Activated T-helper 2 cell treated with anti-CD3 and anti-CD28 coated beads, Interferon-gamma antibody, Interleukin-2, Interleukin-4, amounts not matched to agents 10 μg/mL and 5 μg/mL and 100 μg/mL, durations not matched to agents 14 hours and 24 hours and 36 hours (primary cell): ENCODE data around the gene MIEN1. TPM values are rescaled to one million over a fixed set of nuclear protein-coding genes. Genes with fewer than 3 reads are reported as not detected.
"Not testable (repeated sequence)": the region's sequence is repeated elsewhere in the genome, so short reads cannot be mapped to it uniquely, and the experiment has no call there.

Source experiments
- DNase-seq: peaks from one replicate; pipeline ENCODE4 v3.0.0; 2021; ENCODE audit warnings: low spot score
- H3K27ac Mint-ChIP-seq: one replicate; pipeline ENCODE4 v1.8.0; 2021; ENCODE audit warnings: mixed read lengths
- H3K27me3 Mint-ChIP-seq: one replicate; pipeline ENCODE4 v1.8.0; 2021; ENCODE audit warnings: low read depth, mixed read lengths
- H3K36me3 Mint-ChIP-seq: one replicate; pipeline ENCODE4 v1.8.0; 2021; ENCODE audit warnings: low read depth, mixed read lengths
- H3K4me1 Mint-ChIP-seq: one replicate; pipeline ENCODE4 v1.8.0; 2021; ENCODE audit warnings: low read depth, mixed read lengths
- H3K4me3 Mint-ChIP-seq: one replicate; pipeline ENCODE4 v1.8.0; 2021; ENCODE audit warnings: low read depth, mild to moderate bottlenecking, moderate library complexity, mixed read lengths
- H3K9me3 Mint-ChIP-seq: one replicate; pipeline ENCODE4 v1.8.0; 2021; ENCODE audit warnings: mixed read lengths
- intact Hi-C: fragments of 100-400 bp; cut with micrococcal nuclease; formaldehyde crosslinking; loops from one replicate; pipeline ENCODE4 v1.15.1; 2023
- total RNA-seq: library from RNA; stranded (reverse); gene quantifications from 2 replicates; pipeline ENCODE4 v1.2.3, GENCODE V29; 2022

MIEN1 gene
- total RNA-seq, 1 donor from 2014 or later: 38.8 TPM

DNA sequence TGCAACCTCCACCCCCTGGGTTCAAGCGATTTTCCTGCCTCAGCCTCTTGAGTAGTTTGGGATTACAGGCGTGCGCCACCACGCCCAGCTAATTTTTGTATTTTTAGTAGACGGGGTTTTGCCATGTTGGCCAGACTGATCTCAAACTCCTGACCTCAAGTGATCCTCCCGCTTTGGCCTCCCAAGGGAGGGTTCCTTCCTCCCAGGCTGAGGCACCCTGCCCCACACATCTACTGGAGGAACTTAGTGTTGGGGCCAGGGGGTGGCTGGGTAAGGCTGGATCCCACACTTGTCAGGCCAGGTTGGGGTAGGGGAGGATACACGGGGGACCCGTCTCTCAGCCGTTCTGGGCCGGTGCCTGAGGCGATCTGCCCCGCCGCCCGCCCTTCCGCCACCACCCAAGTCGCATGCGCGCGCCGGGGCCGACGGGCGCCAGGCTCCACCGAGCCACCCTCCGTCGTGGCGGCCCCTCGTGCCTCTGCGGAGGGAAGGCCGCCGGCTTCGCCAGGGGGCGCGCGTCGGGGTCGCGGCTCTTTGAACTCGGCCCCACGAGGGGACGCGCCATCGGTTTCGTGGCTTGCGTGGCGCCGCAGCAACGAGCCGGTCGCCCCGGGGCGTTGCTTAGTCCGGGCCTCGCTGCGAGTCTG, 23.3 kb upstream of the MIEN1 start:
- H3K4me1 Mint-ChIP-seq: peaks cover 49% of the 10 kb centered on the region
- H3K9me3 Mint-ChIP-seq: no peaks in the 10 kb centered on the region
- peak overlapping the region; percentile 80 for H3K4me3 Mint-ChIP-seq
- H3K27ac Mint-ChIP-seq: peak overlapping the region; percentile 88
- intact Hi-C loops: loop anchor here (1.0 to 5.0 kb wide), 5 partner anchors 114 to 229 kb away; partner anchors contain the start of genes LRRC3C, ORMDL3, PSMD3 and STARD3
- H3K36me3 Mint-ChIP-seq: peaks cover 3% of the 10 kb centered on the region
- no peaks in the 10 kb centered on the region for H3K27me3 Mint-ChIP-seq
- no peak for DNase-seq

DNA sequence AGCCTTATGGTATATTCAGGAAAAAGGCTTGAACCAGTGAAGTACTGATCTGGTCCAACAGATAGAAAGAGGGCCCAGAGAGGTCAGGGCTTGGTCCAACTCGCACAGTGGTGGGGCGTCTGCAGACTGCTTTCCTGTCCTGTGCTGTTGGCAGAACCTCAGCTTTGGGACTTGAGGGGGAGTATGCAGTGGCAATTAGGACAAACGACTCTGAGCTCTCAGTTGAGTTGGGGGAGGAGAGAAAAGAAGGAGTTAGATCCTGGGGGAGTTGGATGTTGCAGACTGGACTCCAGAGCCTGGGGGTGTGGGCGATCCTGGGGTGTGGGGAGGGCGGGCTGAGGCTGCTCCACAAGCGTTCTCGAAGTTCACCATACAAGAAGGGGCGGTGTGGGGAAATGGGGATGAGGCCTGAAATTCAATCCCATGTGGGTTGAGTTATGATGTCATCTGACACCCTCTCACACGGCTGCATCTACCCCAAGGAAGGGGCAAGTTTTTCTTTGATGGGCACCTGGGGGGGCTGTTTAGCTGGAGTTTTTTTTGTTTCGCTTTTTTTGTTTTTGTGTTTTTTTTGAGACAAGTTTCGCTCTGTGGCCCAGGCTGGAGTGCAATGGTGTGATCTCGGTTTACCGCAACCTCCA, 22.0 kb upstream of the MIEN1 start:
- Mint-ChIP-seq H3K4me1 (peaks cover 37% of the 10 kb centered on the region), H3K4me3 (peak overlapping the region; percentile 79), H3K9me3 (no peaks in the 10 kb centered on the region), H3K36me3 (no peaks in the 10 kb centered on the region), H3K27me3 (no peaks in the 10 kb centered on the region), H3K27ac (peak overlapping the region; percentile 83)
- DNase-seq: no peak
- intact Hi-C loops: loop anchor here (5.0 kb wide), 3 partner anchors 115 to 230 kb away; partner anchors contain the start of genes LRRC3C, ORMDL3, PSMD3 and STARD3

DNA sequence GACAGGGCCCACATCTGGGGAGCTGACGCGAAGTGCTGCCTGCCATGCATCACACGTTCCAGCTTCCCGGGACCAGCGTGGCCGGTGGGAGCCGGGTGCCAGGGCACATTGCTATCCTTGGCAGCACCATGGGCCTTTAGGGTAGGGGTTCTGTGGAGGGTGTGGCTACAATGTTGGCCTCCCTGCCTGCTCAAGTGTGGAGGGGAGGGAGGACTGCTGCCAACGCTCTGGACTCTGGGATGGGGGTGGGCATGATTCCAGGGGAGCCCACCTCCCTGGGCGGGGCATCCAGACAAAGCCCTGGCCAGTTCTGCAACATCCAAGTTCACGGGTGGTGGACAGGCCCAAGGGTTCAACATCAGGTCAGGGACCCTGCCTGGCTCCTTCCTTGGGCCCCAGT, 21.3 kb upstream of the MIEN1 start:
- Mint-ChIP-seq H3K9me3 (no peaks in the 10 kb centered on the region), H3K27me3 (no peaks in the 10 kb centered on the region), H3K36me3 (no peaks in the 10 kb centered on the region), H3K27ac (peak overlapping the region; percentile 83), H3K4me1 (peaks cover 30% of the 10 kb centered on the region), H3K4me3 (no peak overlapping the region)
- no peak for DNase-seq
- intact Hi-C loops: loop anchor here (5.0 kb wide), 3 partner anchors 114 to 231 kb away; partner anchors contain the start of genes LRRC3C, ORMDL3, PSMD3 and STARD3

DNA sequence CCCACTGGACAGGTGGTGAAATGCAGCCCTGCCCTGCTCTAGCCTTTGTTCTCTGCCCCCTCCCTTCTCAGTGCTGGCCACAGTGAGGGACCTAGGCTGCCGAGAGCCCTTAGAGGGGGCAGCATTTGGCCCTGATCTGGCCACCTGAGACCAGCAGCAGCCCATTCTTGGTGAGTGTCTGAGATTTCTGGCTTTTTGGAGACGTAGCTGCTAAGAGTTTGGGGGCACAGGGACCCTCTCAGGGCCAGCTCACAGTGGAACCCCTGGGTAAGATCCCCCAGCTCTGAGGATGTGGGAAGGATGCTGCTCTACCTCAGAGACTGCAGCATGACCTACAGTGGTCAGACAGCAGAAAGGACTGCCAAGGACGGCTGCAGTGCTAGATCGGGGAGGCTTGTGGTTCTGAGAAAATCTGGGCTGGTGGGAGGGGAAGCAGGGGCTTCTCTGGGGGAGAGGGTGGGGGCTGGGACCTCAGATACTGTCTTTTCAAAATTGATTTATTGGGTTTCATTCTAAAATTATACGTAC, 20.7 kb upstream of the MIEN1 start:
- DNase-seq: no peak
- H3K36me3 Mint-ChIP-seq: no peaks in the 10 kb centered on the region
- peaks cover 26% of the 10 kb centered on the region for H3K4me1 Mint-ChIP-seq
- intact Hi-C loops: loop anchor here (5.0 kb wide), 3 partner anchors 114 to 231 kb away; partner anchors contain the start of genes LRRC3C, ORMDL3, PSMD3 and STARD3
- H3K4me3 Mint-ChIP-seq: no peak overlapping the region
- no peak overlapping the region for H3K27ac Mint-ChIP-seq
- no peaks in the 10 kb centered on the region for H3K27me3 Mint-ChIP-seq
- H3K9me3 Mint-ChIP-seq: no peaks in the 10 kb centered on the region

DNA sequence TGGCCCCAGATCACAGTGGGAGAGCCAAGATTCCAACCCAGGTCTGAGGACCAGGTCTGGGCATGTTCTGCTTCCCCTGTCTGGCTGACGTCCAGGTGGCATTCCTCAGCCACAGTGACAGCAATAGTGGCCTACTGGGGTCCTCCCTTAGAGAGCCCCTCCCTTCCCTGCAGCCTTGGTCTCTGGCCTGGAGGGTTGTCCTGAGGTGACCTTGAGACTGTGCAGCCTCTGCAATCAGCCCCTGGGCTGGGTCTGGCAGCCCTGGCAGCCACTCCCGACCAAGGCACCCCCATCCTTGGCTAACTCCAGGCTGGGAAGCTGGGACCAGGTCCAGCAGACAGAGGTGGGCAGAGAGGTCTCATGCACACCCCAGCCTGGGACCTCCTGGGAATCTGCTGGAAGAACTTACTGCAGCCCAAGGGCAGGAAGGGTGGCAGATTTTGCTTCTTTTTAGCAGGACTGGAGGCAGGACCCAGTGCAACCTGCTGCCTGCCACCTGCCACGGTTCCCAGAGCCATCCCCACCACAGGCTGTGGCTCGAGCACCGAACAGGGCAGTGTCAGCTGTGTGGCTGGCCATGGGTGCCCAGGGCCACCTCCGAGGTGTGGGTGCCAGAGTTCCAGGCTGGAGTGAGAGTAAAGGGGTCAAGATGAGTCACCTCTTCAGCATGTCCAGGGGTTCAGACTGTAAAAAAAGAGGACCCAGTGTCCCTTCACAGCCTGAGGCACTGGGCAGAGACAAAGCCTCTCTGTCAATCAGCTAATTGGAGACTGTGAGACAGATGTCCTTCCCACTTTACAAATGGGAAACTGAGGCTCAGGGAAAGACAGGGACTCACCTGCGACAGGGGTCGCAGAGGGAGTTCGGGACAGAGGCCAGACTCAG, 20.0 kb upstream of the MIEN1 start:
- Mint-ChIP-seq H3K27ac (no peak overlapping the region), H3K4me3 (no peak overlapping the region), H3K36me3 (no peaks in the 10 kb centered on the region), H3K27me3 (no peaks in the 10 kb centered on the region), H3K4me1 (peaks cover 19% of the 10 kb centered on the region), H3K9me3 (no peaks in the 10 kb centered on the region)
- intact Hi-C loops: loop anchor here (5.0 kb wide), 3 partner anchors 113 to 232 kb away; partner anchors contain the start of genes LRRC3C, ORMDL3, PSMD3 and STARD3
- no peak for DNase-seq

DNA sequence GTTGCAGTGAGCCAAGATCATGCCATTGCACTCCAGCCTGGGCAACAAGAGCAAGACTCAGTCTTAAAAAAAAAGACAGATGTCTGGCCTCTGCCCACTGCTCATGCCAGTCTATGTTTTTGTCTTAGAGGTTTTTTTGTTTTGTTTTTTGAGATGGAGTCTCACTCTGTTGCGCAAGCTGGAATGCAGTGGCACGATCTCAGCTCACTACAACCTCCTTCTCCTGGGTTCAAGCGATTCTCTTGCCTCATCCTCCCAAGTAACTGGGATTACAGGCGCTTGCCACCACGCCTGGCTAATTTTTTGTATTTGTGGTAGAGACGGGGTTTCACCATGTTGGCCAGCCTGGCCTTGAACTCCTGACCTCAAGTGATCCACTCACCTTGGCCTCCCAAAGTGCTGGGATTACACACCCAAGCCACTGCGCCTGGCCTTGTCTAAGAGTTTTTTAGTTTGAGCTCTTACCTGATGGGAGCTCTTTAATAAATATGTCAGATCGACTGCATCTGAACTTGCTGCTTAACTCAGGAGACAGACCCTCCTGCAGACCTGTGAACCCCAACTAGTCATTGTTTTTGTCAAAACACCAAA, 18.2 kb upstream of the MIEN1 start:
- H3K9me3 Mint-ChIP-seq, H3K4me3 Mint-ChIP-seq, H3K36me3 Mint-ChIP-seq, intact Hi-C loops, DNase-seq, H3K27me3 Mint-ChIP-seq, H3K27ac Mint-ChIP-seq: not testable (repeated sequence)
- peaks cover 14% of the 10 kb centered on the region for H3K4me1 Mint-ChIP-seq

DNA sequence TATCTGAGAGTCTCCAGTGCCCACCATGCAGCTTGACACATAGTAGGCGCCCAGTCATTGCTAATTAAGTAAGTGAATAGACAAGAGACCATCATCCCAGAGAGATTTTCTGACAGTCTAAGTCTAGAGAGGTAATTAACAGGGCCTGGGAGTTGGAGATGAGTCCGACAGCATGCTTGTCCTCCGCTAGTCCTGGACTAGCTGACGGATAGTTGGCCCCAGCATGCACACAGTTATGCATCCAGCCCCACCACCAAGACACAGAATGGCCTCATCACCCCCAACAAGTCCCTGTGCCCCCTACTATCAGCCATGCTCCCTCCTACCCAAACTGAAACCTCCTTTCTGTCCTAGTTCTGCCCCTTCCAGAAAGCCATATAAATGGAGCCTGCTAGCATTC, 17.4 kb upstream of the MIEN1 start:
- H3K4me1 Mint-ChIP-seq: peaks cover 7% of the 10 kb centered on the region
- H3K27ac Mint-ChIP-seq: no peak overlapping the region
- intact Hi-C loops: no loop called here
- H3K4me3 Mint-ChIP-seq: no peak overlapping the region
- DNase-seq: no peak
- H3K36me3 Mint-ChIP-seq: no peaks in the 10 kb centered on the region
- H3K27me3 Mint-ChIP-seq: no peaks in the 10 kb centered on the region
- H3K9me3 Mint-ChIP-seq: no peaks in the 10 kb centered on the region

DNA sequence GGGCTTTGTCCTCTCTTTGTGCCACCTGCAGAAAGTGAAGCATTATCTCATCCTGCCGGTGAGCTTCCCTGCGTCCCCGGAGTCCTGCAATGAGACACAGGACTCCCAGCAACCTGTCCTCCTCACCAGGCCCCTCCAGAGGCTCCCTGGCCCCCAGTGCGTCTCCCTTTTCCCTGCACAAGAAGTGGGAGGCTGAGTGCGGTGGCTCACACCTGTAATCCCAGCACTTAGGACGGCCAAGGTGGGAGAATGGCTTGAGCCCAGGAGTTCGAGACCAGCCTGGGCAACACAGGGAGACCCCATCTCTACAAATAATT, 15.8 kb upstream of the MIEN1 start:
- no peaks in the 10 kb centered on the region for H3K4me1 Mint-ChIP-seq
- DNase-seq: no peak
- H3K36me3 Mint-ChIP-seq: no peaks in the 10 kb centered on the region
- H3K9me3 Mint-ChIP-seq: no peaks in the 10 kb centered on the region
- no peaks in the 10 kb centered on the region for H3K27me3 Mint-ChIP-seq
- intact Hi-C loops: no loop called here
- H3K27ac Mint-ChIP-seq: no peak overlapping the region
- no peak overlapping the region for H3K4me3 Mint-ChIP-seq

DNA sequence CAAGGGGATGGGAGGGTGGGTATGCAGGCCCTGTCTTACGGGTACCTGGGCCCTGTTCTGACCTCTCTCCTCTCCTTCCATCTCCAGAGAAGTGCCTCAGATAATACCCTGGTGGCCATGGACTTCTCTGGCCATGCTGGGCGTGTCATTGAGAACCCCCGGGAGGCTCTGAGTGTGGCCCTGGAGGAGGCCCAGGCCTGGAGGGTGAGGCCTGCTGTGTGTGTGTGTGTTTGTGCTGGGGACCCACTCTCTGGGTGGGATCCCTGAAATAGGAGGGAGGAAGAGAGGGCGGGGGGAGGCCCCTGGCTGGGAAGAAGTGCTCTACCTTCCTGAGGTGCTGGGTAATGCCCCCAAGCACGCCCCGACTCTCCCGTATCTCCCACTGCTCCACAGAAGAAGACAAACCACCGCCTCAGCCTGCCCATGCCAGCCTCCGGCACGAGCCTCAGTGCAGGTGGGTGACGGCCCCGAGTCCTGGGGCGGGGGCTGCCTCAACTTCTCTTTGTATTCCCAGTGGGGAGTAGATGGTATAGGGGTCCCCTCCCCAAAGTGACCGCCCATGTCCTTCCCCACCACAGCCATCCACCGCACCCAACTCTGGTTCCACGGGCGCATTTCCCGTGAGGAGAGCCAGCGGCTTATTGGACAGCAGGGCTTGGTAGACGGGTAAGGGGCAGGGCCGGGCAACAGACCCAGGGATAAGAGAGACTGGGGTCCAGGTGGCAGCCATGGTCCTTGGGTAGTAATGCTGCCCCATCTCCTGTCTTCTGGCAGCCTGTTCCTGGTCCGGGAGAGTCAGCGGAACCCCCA, 15.2 kb upstream of the MIEN1 start:
- Mint-ChIP-seq H3K9me3 (no peaks in the 10 kb centered on the region), H3K27me3 (peaks cover 2% of the 10 kb centered on the region), H3K36me3 (no peaks in the 10 kb centered on the region), H3K4me3 (no peak overlapping the region), H3K4me1 (peaks cover 5% of the 10 kb centered on the region), H3K27ac (no peak overlapping the region)
- intact Hi-C loops: no loop called here
- DNase-seq: no peak

DNA sequence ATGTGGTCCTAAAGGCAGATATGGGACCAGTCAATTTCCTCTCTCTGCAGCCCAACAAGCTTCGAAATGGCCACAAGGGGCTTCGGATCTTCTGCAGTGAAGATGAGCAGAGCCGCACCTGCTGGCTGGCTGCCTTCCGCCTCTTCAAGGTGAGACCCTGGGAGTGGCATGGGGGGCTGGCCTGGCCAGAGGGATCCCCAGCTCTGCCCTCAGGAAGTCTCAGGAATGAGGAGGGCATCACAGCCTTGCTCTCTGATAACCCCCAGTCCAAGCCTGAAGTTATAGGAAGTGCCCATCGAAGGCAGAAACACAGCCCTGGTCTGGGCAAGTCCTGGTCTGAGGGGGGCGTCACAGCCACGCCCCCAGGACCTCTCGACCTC, 14.5 kb upstream of the MIEN1 start:
- intact Hi-C loops: no loop called here
- Mint-ChIP-seq H3K36me3 (no peaks in the 10 kb centered on the region), H3K9me3 (no peaks in the 10 kb centered on the region)

DNA sequence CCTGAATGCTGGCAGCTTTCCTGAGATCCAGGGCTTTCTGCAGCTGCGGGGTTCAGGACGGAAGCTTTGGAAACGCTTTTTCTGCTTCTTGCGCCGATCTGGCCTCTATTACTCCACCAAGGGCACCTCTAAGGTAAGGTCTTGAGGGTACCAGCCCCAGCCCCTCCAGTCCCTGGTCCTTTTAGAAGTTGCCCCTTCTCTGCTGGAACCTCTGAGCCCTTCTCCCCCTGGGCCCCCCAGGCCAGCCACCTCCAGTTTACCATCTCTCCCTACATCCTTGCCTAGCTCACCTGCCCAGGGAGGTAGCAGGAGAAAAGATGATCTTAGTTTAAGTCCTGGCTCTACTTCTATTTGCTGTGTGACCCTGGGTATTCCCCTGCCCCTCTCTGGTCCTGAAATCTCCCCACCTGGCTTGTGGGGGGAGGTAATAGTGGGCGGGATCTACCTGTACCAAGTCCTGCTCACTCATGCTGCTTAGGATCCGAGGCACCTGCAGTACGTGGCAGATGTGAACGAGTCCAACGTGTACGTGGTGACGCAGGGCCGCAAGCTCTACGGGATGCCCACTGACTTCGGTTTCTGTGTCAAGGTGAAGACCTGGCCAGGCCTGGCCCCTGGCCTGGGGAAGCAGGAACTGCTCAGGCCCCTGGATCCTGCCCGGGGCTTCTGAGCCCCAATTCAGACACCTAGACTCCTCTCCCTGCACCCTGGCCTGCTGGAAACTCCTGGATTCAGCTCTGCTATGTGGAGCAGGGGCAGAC, 13.9 kb upstream of the MIEN1 start:
- Mint-ChIP-seq H3K36me3 (no peaks in the 10 kb centered on the region), H3K27ac (no peak overlapping the region), H3K4me3 (no peak overlapping the region), H3K9me3 (no peaks in the 10 kb centered on the region), H3K4me1 (peaks cover 13% of the 10 kb centered on the region), H3K27me3 (peaks cover 2% of the 10 kb centered on the region)
- intact Hi-C loops: no loop called here
- DNase-seq: no peak

More for the DNA sequence above, 14.5 kb upstream of the MIEN1 start:
- peaks cover 12% of the 10 kb centered on the region for H3K4me1 Mint-ChIP-seq
- H3K27ac Mint-ChIP-seq: no peak overlapping the region
- no peak overlapping the region for H3K4me3 Mint-ChIP-seq
- DNase-seq: no peak
- H3K27me3 Mint-ChIP-seq: peaks cover 2% of the 10 kb centered on the region
